ENCODE measurements around the gene XAB2. TPM values are rescaled to one million over a fixed set of nuclear protein-coding genes. Genes with fewer than 3 reads are reported as not detected.

Gene XAB2
- total RNA-seq, 4 donors from 2014 or later = 53.7 to 77.2 (median 55.4) TPM

Small RNA genes within 50 kb of the gene (microRNA-seq; reads per million reads assigned to microRNA genes)
- not detected for gene MIR6792

Small RNA genes within 50 kb of the gene (small RNA-seq; reads per million reads assigned to genes)
- gene MIR6792 = not detected

Other genes starting within 250 kb of the XAB2 start
- gene PEX11G, start 140.5 kb downstream of the XAB2 start, total RNA-seq = 10 to 100 TPM in 1 of 4 donors, 1 to 10 TPM in 3; 2.3 to 11.5 (median 5.5) TPM
- gene ZNF358, start 113.4 kb downstream of the XAB2 start, total RNA-seq = 100 to 1,000 TPM in 1 of 4 donors, 10 to 100 TPM in 3; 57.6 to 102 (median 69.5) TPM
- 10 to 100 TPM in 3 of 4 donors, 1 to 10 TPM in 1; 9.1 to 25.0 (median 14.5) TPM for gene MCOLN1, start 106.9 kb downstream of the XAB2 start, total RNA-seq
- 10 to 100 TPM; 53.2 to 93.9 (median 84.1) TPM for gene PNPLA6, start 93.8 kb downstream of the XAB2 start, total RNA-seq
- 10 to 100 TPM in 3 of 4 donors, 1 to 10 TPM in 1; 9.0 to 25.4 (median 14.2) TPM for gene CAMSAP3, start 33.7 kb downstream of the XAB2 start, total RNA-seq
- gene PET100, start 248 bp upstream of the XAB2 start, total RNA-seq = 10 to 100 TPM in 3 of 4 donors, 1 to 10 TPM in 1; 6.0 to 45.5 (median 13.9) TPM
- gene PCP2, start 4.2 kb upstream of the XAB2 start, total RNA-seq = 1 to 10 TPM in 2 of 4 donors, not detected in 2; 1.1 to 1.3 TPM
- gene STXBP2, start 7.6 kb upstream of the XAB2 start, total RNA-seq = 10 to 100 TPM; 48.8 to 89.2 (median 70.2) TPM
- not detected for gene RETN, start 39.5 kb upstream of the XAB2 start, total RNA-seq
- 1 to 10 TPM in 1 of 4 donors, under 1 TPM in 1, not detected in 2; 0.54 to 1.7 TPM for gene MCEMP1, start 47.5 kb upstream of the XAB2 start, total RNA-seq
- gene TRAPPC5, start 51.3 kb upstream of the XAB2 start, total RNA-seq = 100 to 1,000 TPM in 2 of 4 donors, 10 to 100 TPM in 2; 46.8 to 111 (median 93.1) TPM
- gene FCER2, start 72.6 kb upstream of the XAB2 start, total RNA-seq = not detected
- gene CLEC4G, start 102.6 kb upstream of the XAB2 start, total RNA-seq = 1 to 10 TPM in 2 of 4 donors, under 1 TPM in 2; 0.22 to 2.0 (median 0.81) TPM
- 1 to 10 TPM; 1.5 to 6.4 (median 3.3) TPM for gene CD209, start 118.0 kb upstream of the XAB2 start, total RNA-seq
- gene CLEC4M, start 133.7 kb upstream of the XAB2 start, total RNA-seq = under 1 TPM in 1 of 4 donors, not detected in 3; 0.13 TPM
- 10 to 100 TPM in 3 of 4 donors, 1 to 10 TPM in 1; 9.8 to 29.3 (median 21.8) TPM for gene EVI5L, start 200.7 kb upstream of the XAB2 start, total RNA-seq
- under 1 TPM; 0.13 to 0.45 (median 0.20) TPM for gene PRR36, start 244.8 kb upstream of the XAB2 start, total RNA-seq

Measured in thyroid gland (tissue), 4 donors.